Heart left ventricle (tissue), 13 donors: Measurements from ENCODE around the gene CNPY1.

Source experiments
- CTCF ChIP-seq, 12 donors: fragments of 200-600 bp; sonication (generic) in 4 of 12; IDR thresholded peaks; one replicate each; pipeline versions ENCODE4 v1.5.0 to v1.8.0; 2018 to 2022; ENCODE audit warnings: antibody characterized with exemption in 12 of 12, mild to moderate bottlenecking in 5 of 12
- POLR2A ChIP-seq, 2 donors: fragments of 450-650 bp; IDR thresholded peaks; one replicate each; pipeline ENCODE4 v1.6.1; 2017; ENCODE audit warnings: antibody characterized with exemption in 2 of 2, mild to moderate bottlenecking in 2 of 2, moderate library complexity in 2 of 2
- donor health status: ischemic (EF 13 %, LVEDD 7.1; RV severe dilation, severe dysfunction).
- donor health status: DM: no; HTN: yes; CAD: no.
- donor health status: DM: no; HTN: no; CAD: no.
- donor health status: ischemic (EF 25% LVEDD 6.9; RV normal size, moderate dysfunction).
- donor health status: ischemic (EF 25% LVEDD 5.7; RV mildly dilated, moderate dysfunction).
- donor health status: ischemic (EF 35%, LVEDD 5.7; RV mildly dilated, moderate dysfunction).
- donor health status: nonischemic (EF 11% LVEDD 7.7; RV severe dilation, severe dysfunction).
- donor health status: DM: yes; HTN: yes; CAD: no.
- donor health status: PGD.
- donor health status: ischemic (EF 29% LVEDD 5.4; RV normal size, mild dysfunction).
- donor health status: nonischemic (EF 23%, LVEDD 6.1; RV moderate dilation, normal function).

- TF ChIP-seq CTCF (IDR thresholded peaks at IDR 0.05) (no peak), POLR2A (IDR thresholded peaks at IDR 0.05) (no peak)
These were observed 41.0 kb downstream of the CNPY1 start for GRCh38 chr7:155505422-155505793.
